Trophoblast cell (in vitro differentiated cells and primary cell): Measurements from ENCODE around the gene HMMR.

Experiments used
- DNase-seq, 2 donors: peaks; one replicate each; pipeline ENCODE4 v3.0.0-alpha.2; 2016
- H2AFZ ChIP-seq: 2 replicates; pipeline ENCODE4 v1.6.1; 2013; ENCODE audit warnings: low read length, moderate library complexity, mild to moderate bottlenecking; ENCODE audit not compliant: insufficient read depth, poor library complexity
- H2AK5ac ChIP-seq: 2 replicates; pipeline ENCODE4 v1.6.1; 2013; ENCODE audit warnings: mild to moderate bottlenecking, low read length
- H2BK120ac ChIP-seq: 2 replicates; pipeline ENCODE4 v1.6.1; 2013; ENCODE audit warnings: low read length, mild to moderate bottlenecking, moderate library complexity; ENCODE audit not compliant: insufficient read depth, poor library complexity
- H2BK12ac ChIP-seq: 2 replicates; pipeline ENCODE4 v1.6.1; 2013; ENCODE audit warnings: mild to moderate bottlenecking, low read length, moderate library complexity
- H2BK5ac ChIP-seq: 2 replicates; pipeline ENCODE4 v1.6.1; 2013; ENCODE audit warnings: low read length, low read depth, moderate library complexity, mild to moderate bottlenecking; ENCODE audit not compliant: poor library complexity
- H3K14ac ChIP-seq: 2 replicates; pipeline ENCODE4 v1.6.1; 2013; ENCODE audit warnings: mild to moderate bottlenecking, low read length
- H3K18ac ChIP-seq: 2 replicates; pipeline ENCODE4 v1.6.1; 2013; ENCODE audit warnings: mild to moderate bottlenecking, low read length
- H3K23ac ChIP-seq: 2 replicates; pipeline ENCODE4 v1.6.1; 2013; ENCODE audit warnings: low read length
- H3K27ac ChIP-seq: 2 replicates; pipeline ENCODE4 v1.5.1; 2013; ENCODE audit warnings: low read depth, mild to moderate bottlenecking, inconsistent platforms, low read length, moderate library complexity
- H3K27me3 ChIP-seq: 2 replicates; pipeline ENCODE4 v1.6.1; 2013; ENCODE audit warnings: inconsistent platforms, mild to moderate bottlenecking, low read length, moderate library complexity; ENCODE audit not compliant: insufficient read depth
- H3K36me3 ChIP-seq, 2 experiments: 1 replicate in 1 of 2; 2 replicates in 1 of 2; pipeline ENCODE4 v1.6.1; 2013; ENCODE audit warnings: low read length in 2 of 2, mild to moderate bottlenecking in 2 of 2, moderate library complexity in 1 of 2; ENCODE audit not compliant: insufficient read depth in 2 of 2, control insufficient read depth in 1 of 2
- H3K4ac ChIP-seq: 2 replicates; pipeline ENCODE4 v1.6.1; 2013; ENCODE audit warnings: low read depth, mild to moderate bottlenecking, low read length, moderate library complexity
- H3K4me1 ChIP-seq, 2 experiments: 1 replicate in 1 of 2; 2 replicates in 1 of 2; pipeline ENCODE4 v1.6.1; 2013; ENCODE audit warnings: low read length in 2 of 2, mild to moderate bottlenecking in 2 of 2, moderate library complexity in 1 of 2; ENCODE audit not compliant: insufficient read depth in 2 of 2, control insufficient read depth in 1 of 2
- H3K4me2 ChIP-seq: 2 replicates; pipeline ENCODE4 v1.6.1; 2013; ENCODE audit warnings: inconsistent platforms, mild to moderate bottlenecking, low read length, moderate library complexity
- H3K4me3 ChIP-seq: 2 replicates; pipeline ENCODE4 v1.5.1; 2013; ENCODE audit warnings: mild to moderate bottlenecking, low read depth, low read length, inconsistent platforms
- H3K79me1 ChIP-seq: one replicate; pipeline ENCODE4 v1.6.1; 2013; ENCODE audit warnings: low read length
- H3K79me2 ChIP-seq: 2 replicates; pipeline ENCODE4 v1.6.1; 2013; ENCODE audit warnings: low read length, mild to moderate bottlenecking; ENCODE audit not compliant: control insufficient read depth, insufficient read depth, poor library complexity
- H3K9ac ChIP-seq: 2 replicates; pipeline ENCODE4 v1.6.1; 2013; ENCODE audit warnings: mild to moderate bottlenecking, low read length
- H3K9me3 ChIP-seq: 2 replicates; pipeline ENCODE4 v1.6.1; 2013; ENCODE audit warnings: low read depth, mild to moderate bottlenecking, control low read depth, inconsistent platforms, low read length; ENCODE audit not compliant: insufficient read depth
- H4K12ac ChIP-seq: 2 replicates; pipeline ENCODE4 v1.6.1; 2013; ENCODE audit warnings: low read depth, mild to moderate bottlenecking, low read length, moderate library complexity
- H4K8ac ChIP-seq: 2 replicates; pipeline ENCODE4 v1.6.1; 2013; ENCODE audit warnings: low read depth, mild to moderate bottlenecking, low read length, moderate library complexity
- H4K91ac ChIP-seq: one replicate; pipeline ENCODE4 v1.6.1; 2013; ENCODE audit warnings: low read depth, mild to moderate bottlenecking, low read length, moderate library complexity
- WGBS: extraction: QIAGEN DNeasy Blood & Tissue Kit; methylation state at CpG from one replicate; pipeline ENCODE4 v1.1.7; 2013; ENCODE audit warnings: missing lambda C conversion rate; ENCODE audit not compliant: insufficient read length, insufficient coverage; ENCODE audit errors: extremely low coverage; 5-methylcytosine and 5-hydroxymethylcytosine counted together

Gene HMMR

GRCh38 chr5:163463063-163463435 lies 2.6 kb downstream of the HMMR start:
- peaks cover 2 to 7% of the 10 kb centered on the region in 2 experiments for H3K36me3 ChIP-seq
- H3K9me3 ChIP-seq = no peaks in the 10 kb centered on the region
- H3K4ac ChIP-seq = no peak overlapping the region
- H3K79me1 ChIP-seq = peaks cover 16% of the 10 kb centered on the region
- no peak overlapping the region for H4K8ac ChIP-seq
- H4K12ac ChIP-seq = no peak overlapping the region
- H3K18ac ChIP-seq = no peak overlapping the region
- H2BK120ac ChIP-seq = no peak overlapping the region
- H2AFZ ChIP-seq = no peak overlapping the region
- no peak overlapping the region for H3K14ac ChIP-seq
- H3K4me1 ChIP-seq = no peaks in the 10 kb centered on the region
- no peak overlapping the region for H3K4me3 ChIP-seq
- H3K4me2 ChIP-seq = no peak overlapping the region
- H4K91ac ChIP-seq = no peak overlapping the region
- H3K27me3 ChIP-seq = no peaks in the 10 kb centered on the region
- no peak overlapping the region for H2BK5ac ChIP-seq
- no peak overlapping the region for H3K23ac ChIP-seq
- no peak overlapping the region for H2BK12ac ChIP-seq
- peaks cover 8% of the 10 kb centered on the region for H3K79me2 ChIP-seq
- no peak overlapping the region for H2AK5ac ChIP-seq
- H3K9ac ChIP-seq = no peak overlapping the region
- no peak for DNase-seq
- no peak overlapping the region for H3K27ac ChIP-seq

- no peak overlapping the region for H3K27ac ChIP-seq
- WGBS = no CpG with 5 or more reads among the region's 4 CpGs
Observed at GRCh38 chr5:163467682-163468081, 7.2 kb downstream of the HMMR start.

DNA sequence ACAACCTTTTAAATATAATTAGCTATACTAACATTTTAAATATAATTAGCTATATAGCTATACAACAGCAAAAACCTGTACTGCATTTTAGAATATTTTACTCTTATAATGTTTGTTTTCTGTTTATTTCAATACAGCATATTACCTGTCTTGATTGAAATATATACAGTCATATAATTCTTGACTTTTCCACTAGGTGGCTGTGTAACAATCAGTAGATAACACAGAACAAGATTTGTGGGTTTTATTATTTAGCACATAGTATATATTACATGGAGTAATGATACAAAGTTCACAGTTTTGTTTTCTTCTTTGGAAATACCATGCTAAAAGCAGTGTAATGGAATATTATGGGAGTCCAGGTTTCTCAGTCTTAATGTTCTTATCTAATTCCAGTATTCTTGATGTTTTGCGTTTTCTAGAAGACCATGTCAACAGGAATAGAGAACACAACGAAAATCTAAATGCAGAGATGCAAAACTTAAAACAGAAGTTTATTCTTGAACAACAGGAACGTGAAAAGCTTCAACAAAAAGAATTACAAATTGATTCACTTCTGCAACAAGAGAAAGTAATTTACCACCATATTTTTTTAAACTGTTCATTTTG lies 13.3 kb downstream of the HMMR start:
- Histone ChIP-seq H3K4ac (no peak overlapping the region), H3K14ac (no peak overlapping the region), H3K79me1 (no peaks in the 10 kb centered on the region), H3K36me3 (peaks cover 5 to 25% of the 10 kb centered on the region in 2 experiments), H2BK12ac (no peak overlapping the region), H3K4me1 (no peaks in the 10 kb centered on the region), H3K23ac (no peak overlapping the region), H3K27me3 (no peaks in the 10 kb centered on the region), H2BK5ac (no peak overlapping the region), H3K79me2 (no peaks in the 10 kb centered on the region), H3K4me3 (no peak overlapping the region), H2AK5ac (no peak overlapping the region), H3K18ac (no peak overlapping the region), H3K27ac (no peak overlapping the region), H3K4me2 (no peak overlapping the region), H3K9ac (no peak overlapping the region), H4K12ac (no peak overlapping the region), H3K9me3 (no peaks in the 10 kb centered on the region), H2AFZ (no peak overlapping the region), H4K8ac (no peak overlapping the region), H4K91ac (no peak overlapping the region), H2BK120ac (no peak overlapping the region)
- no CpG with 5 or more reads among the region's 3 CpGs for whole genome bisulfite sequencing
- DNase-seq = peak in 1 of 2 donors; percentile 15

More at GRCh38 chr5:163467682-163468081, 7.2 kb downstream of the HMMR start:
- H3K36me3 ChIP-seq = peaks cover 10 to 18% of the 10 kb centered on the region in 2 experiments
- no peak overlapping the region for H3K18ac ChIP-seq
- no peak overlapping the region for H3K14ac ChIP-seq
- no peaks in the 10 kb centered on the region for H3K9me3 ChIP-seq
- H3K4me3 ChIP-seq = no peak overlapping the region
- no peak overlapping the region for H3K4me2 ChIP-seq
- H2BK12ac ChIP-seq = no peak overlapping the region
- no peaks in the 10 kb centered on the region for H3K79me2 ChIP-seq
- no peak overlapping the region for H2BK5ac ChIP-seq
- no peak overlapping the region for H3K4ac ChIP-seq
- H3K79me1 ChIP-seq = no peaks in the 10 kb centered on the region
- no peak overlapping the region for H3K9ac ChIP-seq
- H3K23ac ChIP-seq = no peak overlapping the region
- H2AK5ac ChIP-seq = no peak overlapping the region
- H4K91ac ChIP-seq = no peak overlapping the region
- H4K12ac ChIP-seq = no peak overlapping the region
- no peak overlapping the region for H4K8ac ChIP-seq
- no peak overlapping the region for H2BK120ac ChIP-seq
- no peak overlapping the region for H2AFZ ChIP-seq
- DNase-seq = no peak
- no peaks in the 10 kb centered on the region for H3K4me1 ChIP-seq
- no peaks in the 10 kb centered on the region for H3K27me3 ChIP-seq

DNA sequence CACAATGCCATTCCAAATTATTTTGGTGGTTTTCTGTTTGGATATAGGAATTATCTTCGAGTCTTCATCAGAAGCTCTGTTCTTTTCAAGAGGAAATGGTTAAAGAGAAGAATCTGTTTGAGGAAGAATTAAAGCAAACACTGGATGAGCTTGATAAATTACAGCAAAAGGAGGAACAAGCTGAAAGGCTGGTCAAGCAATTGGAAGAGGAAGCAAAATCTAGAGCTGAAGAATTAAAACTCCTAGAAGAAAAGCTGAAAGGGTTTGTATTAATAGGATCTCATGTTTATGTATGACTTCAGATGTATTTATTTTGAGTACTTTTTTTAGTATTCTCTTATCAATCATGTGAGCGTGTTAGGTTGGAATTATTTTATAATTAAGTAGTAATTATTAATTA lies 15.0 kb downstream of the HMMR start:
- no peak overlapping the region for H4K12ac ChIP-seq
- no peak overlapping the region for H2BK12ac ChIP-seq
- H3K79me1 ChIP-seq = no peaks in the 10 kb centered on the region
- no peak overlapping the region for H3K14ac ChIP-seq
- WGBS = no CpG with 5 or more reads among the region's 2 CpGs
- DNase-seq = no peak
- peaks cover 6 to 20% of the 10 kb centered on the region in 2 experiments for H3K36me3 ChIP-seq
- no peak overlapping the region for H3K27ac ChIP-seq
- H3K79me2 ChIP-seq = no peaks in the 10 kb centered on the region
- no peak overlapping the region for H3K4me2 ChIP-seq
- no peak overlapping the region for H2AFZ ChIP-seq
- H3K23ac ChIP-seq = no peak overlapping the region
- H3K4me3 ChIP-seq = no peak overlapping the region
- no peaks in the 10 kb centered on the region for H3K9me3 ChIP-seq
- no peaks in the 10 kb centered on the region for H3K27me3 ChIP-seq
- H4K8ac ChIP-seq = no peak overlapping the region
- no peak overlapping the region for H3K9ac ChIP-seq
- no peaks in the 10 kb centered on the region for H3K4me1 ChIP-seq
- no peak overlapping the region for H3K18ac ChIP-seq
- no peak overlapping the region for H2BK5ac ChIP-seq
- H4K91ac ChIP-seq = no peak overlapping the region
- no peak overlapping the region for H2BK120ac ChIP-seq
- no peak overlapping the region for H3K4ac ChIP-seq
- no peak overlapping the region for H2AK5ac ChIP-seq
